ENCODE data around the gene PIM1. TPM values are rescaled to one million over a fixed set of nuclear protein-coding genes. Genes with fewer than 3 reads are reported as not detected.
A peak's percentile ranks its signal among the peaks of the same experiment; 100 is the strongest.

PIM1 gene
- 100 to 1,000 TPM; 175 to 183 TPM for total RNA-seq
- 254 TPM for polyA plus RNA-seq (2013, experiment 1 of 2)
- polyA plus RNA-seq (2013, experiment 2 of 2): 376 TPM
- total RNA-seq: 61.3 to 1,141 (median 277) reads per million in 172 experiments

DNA sequence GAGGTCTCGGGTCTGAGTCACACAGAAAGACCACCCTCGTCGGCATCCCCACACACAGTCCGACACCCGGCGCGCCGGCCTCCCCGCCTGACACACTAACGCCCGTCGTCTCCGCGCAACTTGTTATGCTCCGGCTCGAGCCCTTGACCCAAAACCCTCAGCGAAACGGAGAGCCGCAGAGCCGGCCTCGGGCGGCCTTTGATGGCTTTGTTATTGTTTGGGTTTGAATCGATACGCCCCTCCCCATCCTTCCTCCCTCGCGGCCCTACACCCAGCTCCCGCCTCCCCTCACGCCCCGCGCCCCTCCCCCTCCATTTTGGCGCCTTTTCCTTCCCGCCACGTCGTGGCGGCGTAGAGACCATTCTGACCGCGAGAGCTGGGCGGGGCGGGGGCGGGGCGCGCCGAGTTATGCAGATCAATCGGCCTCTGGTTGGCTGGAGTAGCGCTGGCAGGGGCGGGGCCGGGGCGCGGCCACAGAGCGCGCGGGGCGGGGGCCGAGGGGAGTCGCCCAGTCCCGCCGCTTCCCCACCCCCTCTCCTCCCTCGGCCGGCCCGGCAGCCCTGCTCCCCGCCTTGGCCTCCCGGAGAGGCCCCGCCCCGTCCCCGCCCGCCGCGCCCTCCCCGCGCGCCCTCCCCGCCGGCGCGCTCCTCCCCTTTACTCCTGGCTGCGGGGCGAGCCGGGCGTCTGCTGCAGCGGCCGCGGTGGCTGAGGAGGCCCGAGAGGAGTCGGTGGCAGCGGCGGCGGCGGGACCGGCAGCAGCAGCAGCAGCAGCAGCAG is at the start of gene PIM1:
PIM1 (plus strand) TSS at position 657 of the 777 bp plus-strand sequence. CDS start 424 bp downstream, outside the sequence.
- peak within 1 kb of the TSS; percentile 57 to 77 for H3K27ac ChIP-seq (ENCODE audit: low read depth in 1 of 2, low read length in 2 of 2)
- ChIA-PET CTCF (interaction anchor here (3.6 to 8.8 kb wide), 5 partner anchors 39 to 284 kb away, joined by 15 to 123 read pairs (median 116); partner anchors contain the start of gene C6orf89), POLR2A (interaction anchor here (0.6 to 8.3 kb wide), 9 partner anchors 8 to 284 kb away, joined by 4 to 164 read pairs (median 21); partner anchors contain the start of genes C6orf89 and MTCH1)
- peaks cover 36% of the 10 kb centered on the region for H3K4me1 ChIP-seq (ENCODE audit: insufficient read depth, low read length)
- peaks cover 44% of the 10 kb centered on the region for H3K4me1 Mint-ChIP-seq (ENCODE audit: low read depth)
- peaks cover 42% of the 10 kb centered on the region for H3K36me3 Mint-ChIP-seq (ENCODE audit: low read depth)
- no peaks in the 10 kb centered on the region for H3K9me3 ChIP-seq (ENCODE audit: control insufficient read depth in 1 of 2, insufficient read depth in 1 of 2, low read length in 2 of 2)
- H3K27me3 ChIP-seq (ENCODE audit: control insufficient read depth in 1 of 2, insufficient read depth in 2 of 2, low read length in 2 of 2): no peaks in the 10 kb centered on the region
- H3K27ac Mint-ChIP-seq: peak within 1 kb of the TSS; percentile 95
- peak within 1 kb of the TSS; percentile 93 for H3K4me3 ChIP-seq (ENCODE audit: low read length)
- H3K36me3 ChIP-seq (ENCODE audit: insufficient read depth, low read length): peaks cover 36% of the 10 kb centered on the region
- DNase-seq (peak; percentile 98 to 100 (median 100)), ATAC-seq (ENCODE audit: poor library complexity) (peak; percentile 77)
- peak within 1 kb of the TSS; percentile 95 for H3K4me3 Mint-ChIP-seq
- TF ChIP-seq, protein P1, sequence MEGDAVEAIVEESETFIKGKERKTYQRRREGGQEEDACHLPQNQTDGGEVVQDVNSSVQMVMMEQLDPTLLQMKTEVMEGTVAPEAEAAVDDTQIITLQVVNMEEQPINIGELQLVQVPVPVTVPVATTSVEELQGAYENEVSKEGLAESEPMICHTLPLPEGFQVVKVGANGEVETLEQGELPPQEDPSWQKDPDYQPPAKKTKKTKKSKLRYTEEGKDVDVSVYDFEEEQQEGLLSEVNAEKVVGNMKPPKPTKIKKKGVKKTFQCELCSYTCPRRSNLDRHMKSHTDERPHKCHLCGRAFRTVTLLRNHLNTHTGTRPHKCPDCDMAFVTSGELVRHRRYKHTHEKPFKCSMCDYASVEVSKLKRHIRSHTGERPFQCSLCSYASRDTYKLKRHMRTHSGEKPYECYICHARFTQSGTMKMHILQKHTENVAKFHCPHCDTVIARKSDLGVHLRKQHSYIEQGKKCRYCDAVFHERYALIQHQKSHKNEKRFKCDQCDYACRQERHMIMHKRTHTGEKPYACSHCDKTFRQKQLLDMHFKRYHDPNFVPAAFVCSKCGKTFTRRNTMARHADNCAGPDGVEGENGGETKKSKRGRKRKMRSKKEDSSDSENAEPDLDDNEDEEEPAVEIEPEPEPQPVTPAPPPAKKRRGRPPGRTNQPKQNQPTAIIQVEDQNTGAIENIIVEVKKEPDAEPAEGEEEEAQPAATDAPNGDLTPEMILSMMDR (IDR thresholded peaks at IDR 0.05): no peak
- intact Hi-C loops (cut with DNase I, micrococcal nuclease): loop anchor here (1.0 to 5.0 kb wide), 4 partner anchors 67 to 282 kb away; partner anchors contain the start of genes C6orf89 (in 1 of the 2) and MTCH1 (in 1 of the 2)
- no peaks in the 10 kb centered on the region for H3K27me3 Mint-ChIP-seq
- no peaks in the 10 kb centered on the region for H3K9me3 Mint-ChIP-seq

- POLR2A ChIA-PET: no interaction called here
- Histone ChIP-seq H3K4me3 (ENCODE audit: low read length) (no peak overlapping the region), H3K36me3 (ENCODE audit: insufficient read depth, low read length) (no peaks in the 10 kb centered on the region), H3K27ac (ENCODE audit: low read depth in 1 of 2, low read length in 2 of 2) (no peak overlapping the region), H3K9me3 (ENCODE audit: control insufficient read depth in 1 of 2, insufficient read depth in 1 of 2, low read length in 2 of 2) (peaks cover 0 to 4% of the 10 kb centered on the region in 2 experiments), H3K4me1 (ENCODE audit: insufficient read depth, low read length) (no peaks in the 10 kb centered on the region), H3K27me3 (ENCODE audit: control insufficient read depth in 1 of 2, insufficient read depth in 2 of 2, low read length in 2 of 2) (no peaks in the 10 kb centered on the region)
- no peak overlapping the region for H3K27ac Mint-ChIP-seq
- no peaks in the 10 kb centered on the region for H3K36me3 Mint-ChIP-seq (ENCODE audit: low read depth)
- CTCF ChIA-PET: no interaction called here
- no peaks in the 10 kb centered on the region for H3K27me3 Mint-ChIP-seq
- no peaks in the 10 kb centered on the region for H3K4me1 Mint-ChIP-seq (ENCODE audit: low read depth)
- H3K9me3 Mint-ChIP-seq: no peaks in the 10 kb centered on the region
- ATAC-seq (ENCODE audit: poor library complexity): no peak
- H3K4me3 Mint-ChIP-seq: no peak overlapping the region
- intact Hi-C loops (cut with DNase I, micrococcal nuclease): no loop called here
- TF ChIP-seq, protein P1 (IDR thresholded peaks at IDR 0.05): no peak
- DNase-seq: no peak
These were observed 48.4 kb upstream of the PIM1 start for GRCh38 chr6:37121556-37121955.

DNA sequence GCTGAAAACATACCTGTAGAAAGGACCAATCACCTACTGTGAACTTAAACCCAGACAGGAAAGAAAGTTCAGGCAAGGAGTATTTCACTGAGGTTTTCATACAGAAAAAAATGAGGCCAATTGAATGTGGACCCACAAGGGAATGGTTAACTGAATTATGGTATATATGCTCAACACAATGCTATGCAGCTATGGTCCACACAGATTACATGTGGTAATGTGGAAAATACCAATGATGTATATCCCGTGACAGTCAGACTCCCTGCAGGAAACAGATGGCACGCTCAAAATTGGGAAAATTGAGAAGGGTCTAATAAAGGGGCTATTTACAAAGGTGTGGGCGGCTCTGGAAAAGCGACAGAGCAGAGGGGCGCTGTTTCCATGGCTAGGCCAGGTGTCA is 47.1 kb upstream of the PIM1 start:
- Histone ChIP-seq H3K9me3 (ENCODE audit: control insufficient read depth in 1 of 2, insufficient read depth in 1 of 2, low read length in 2 of 2) (peaks cover 0 to 4% of the 10 kb centered on the region in 2 experiments), H3K36me3 (ENCODE audit: insufficient read depth, low read length) (no peaks in the 10 kb centered on the region), H3K4me3 (ENCODE audit: low read length) (no peak overlapping the region), H3K27me3 (ENCODE audit: control insufficient read depth in 1 of 2, insufficient read depth in 2 of 2, low read length in 2 of 2) (no peaks in the 10 kb centered on the region), H3K27ac (ENCODE audit: low read depth in 1 of 2, low read length in 2 of 2) (no peak overlapping the region), H3K4me1 (ENCODE audit: insufficient read depth, low read length) (no peaks in the 10 kb centered on the region)
- intact Hi-C loops (cut with DNase I, micrococcal nuclease): no loop called here
- ATAC-seq (ENCODE audit: poor library complexity) (no peak), DNase-seq (no peak)
- ChIA-PET CTCF (no interaction called here), POLR2A (no interaction called here)
- Mint-ChIP-seq H3K4me3 (no peak overlapping the region), H3K27me3 (no peaks in the 10 kb centered on the region), H3K4me1 (ENCODE audit: low read depth) (no peaks in the 10 kb centered on the region), H3K27ac (no peak overlapping the region), H3K9me3 (no peaks in the 10 kb centered on the region), H3K36me3 (ENCODE audit: low read depth) (no peaks in the 10 kb centered on the region)
- TF ChIP-seq, protein P1 (IDR thresholded peaks at IDR 0.05): no peak
